ENCODE measurements around the gene TSC22D2. TPM values are rescaled to one million over a fixed set of nuclear protein-coding genes. Genes with fewer than 3 reads are reported as not detected.

Gene TSC22D2
- total RNA-seq, 2 experiments from 2014 or later = 12.3 to 16.7 TPM

DNA sequence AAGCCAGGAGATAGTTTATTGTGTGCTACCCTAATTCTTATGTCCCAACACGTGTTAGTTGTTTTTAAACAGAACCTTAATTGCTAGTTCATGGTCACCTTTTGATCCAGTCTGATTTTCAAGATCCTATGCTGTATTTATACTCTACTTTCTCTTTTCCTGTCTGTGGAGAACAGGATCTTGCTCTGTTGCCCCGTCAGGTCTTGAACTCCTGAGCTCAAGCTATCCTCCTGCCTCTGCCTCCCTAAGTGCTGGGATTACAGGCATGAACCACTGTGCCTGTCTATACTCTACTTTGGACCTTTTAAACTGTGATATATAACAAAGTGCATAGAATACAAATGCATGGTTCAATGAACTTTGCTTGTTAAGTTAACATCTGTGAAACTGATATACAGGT, 44.7 kb upstream of the TSC22D2 start:
- POLR2A ChIA-PET = no interaction called here
- CTCF ChIA-PET = no interaction called here

DNA sequence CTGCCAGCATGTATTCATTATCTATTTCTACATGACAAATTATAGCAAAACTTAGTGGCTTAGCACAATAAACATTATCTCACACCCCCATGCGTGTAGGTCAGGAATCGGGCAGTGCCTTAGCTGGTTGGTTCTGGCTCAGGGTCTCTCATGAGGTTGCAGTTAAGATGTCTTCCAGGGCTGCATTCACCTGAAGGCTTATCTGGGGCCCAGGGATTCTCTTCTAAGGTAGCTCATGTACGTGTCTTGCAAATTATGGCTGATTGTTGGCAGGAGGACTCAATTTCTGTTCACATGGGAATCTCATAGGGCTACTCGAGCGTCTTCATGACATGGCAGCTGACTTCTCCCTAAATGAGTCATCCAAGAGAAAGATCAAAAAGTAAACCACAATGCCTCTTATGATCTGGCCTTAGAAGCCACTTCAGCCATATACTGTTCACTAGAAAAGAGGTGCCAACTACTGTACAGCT, 42.9 kb upstream of the TSC22D2 start:
- TF ChIP-seq, protein P1, sequence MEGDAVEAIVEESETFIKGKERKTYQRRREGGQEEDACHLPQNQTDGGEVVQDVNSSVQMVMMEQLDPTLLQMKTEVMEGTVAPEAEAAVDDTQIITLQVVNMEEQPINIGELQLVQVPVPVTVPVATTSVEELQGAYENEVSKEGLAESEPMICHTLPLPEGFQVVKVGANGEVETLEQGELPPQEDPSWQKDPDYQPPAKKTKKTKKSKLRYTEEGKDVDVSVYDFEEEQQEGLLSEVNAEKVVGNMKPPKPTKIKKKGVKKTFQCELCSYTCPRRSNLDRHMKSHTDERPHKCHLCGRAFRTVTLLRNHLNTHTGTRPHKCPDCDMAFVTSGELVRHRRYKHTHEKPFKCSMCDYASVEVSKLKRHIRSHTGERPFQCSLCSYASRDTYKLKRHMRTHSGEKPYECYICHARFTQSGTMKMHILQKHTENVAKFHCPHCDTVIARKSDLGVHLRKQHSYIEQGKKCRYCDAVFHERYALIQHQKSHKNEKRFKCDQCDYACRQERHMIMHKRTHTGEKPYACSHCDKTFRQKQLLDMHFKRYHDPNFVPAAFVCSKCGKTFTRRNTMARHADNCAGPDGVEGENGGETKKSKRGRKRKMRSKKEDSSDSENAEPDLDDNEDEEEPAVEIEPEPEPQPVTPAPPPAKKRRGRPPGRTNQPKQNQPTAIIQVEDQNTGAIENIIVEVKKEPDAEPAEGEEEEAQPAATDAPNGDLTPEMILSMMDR (IDR thresholded peaks at IDR 0.05) = no peak
- H3K4me1 Mint-ChIP-seq (ENCODE audit: low read depth) = no peaks in the 10 kb centered on the region
- CTCF ChIA-PET = interaction anchor here (1.2 kb wide), 1 partner anchor 47 kb away, joined by 4 read pairs; no protein-coding TSS in a partner anchor
- H3K9me3 Mint-ChIP-seq = no peaks in the 10 kb centered on the region
- H3K27me3 Mint-ChIP-seq = peaks cover 1% of the 10 kb centered on the region
- no peaks in the 10 kb centered on the region for H3K36me3 Mint-ChIP-seq (ENCODE audit: low read depth)
- intact Hi-C loops (cut with micrococcal nuclease) = no loop called here
- POLR2A ChIA-PET = no interaction called here
- ATAC-seq (no peak), DNase-seq (no peak)
- H3K4me3 Mint-ChIP-seq = no peak overlapping the region
- H3K27ac Mint-ChIP-seq = no peak overlapping the region

More for the DNA sequence above, 44.7 kb upstream of the TSC22D2 start:
- Mint-ChIP-seq H3K27me3 (peaks cover 1% of the 10 kb centered on the region), H3K27ac (no peak overlapping the region), H3K4me3 (no peak overlapping the region), H3K36me3 (ENCODE audit: low read depth) (no peaks in the 10 kb centered on the region), H3K4me1 (ENCODE audit: low read depth) (no peaks in the 10 kb centered on the region), H3K9me3 (no peaks in the 10 kb centered on the region)
- TF ChIP-seq, protein P1 (IDR thresholded peaks at IDR 0.05) = no peak
- intact Hi-C loops (cut with micrococcal nuclease) = no loop called here
- ATAC-seq (no peak), DNase-seq (no peak)

GRCh38 chr3:150367757-150368156, 40.3 kb upstream of the TSC22D2 start:
- Mint-ChIP-seq H3K4me1 (ENCODE audit: low read depth) (peaks cover 2% of the 10 kb centered on the region), H3K27ac (no peak overlapping the region), H3K36me3 (ENCODE audit: low read depth) (no peaks in the 10 kb centered on the region), H3K4me3 (no peak overlapping the region), H3K9me3 (no peaks in the 10 kb centered on the region), H3K27me3 (peaks cover 1% of the 10 kb centered on the region)
- no peak for DNase-seq
- ChIA-PET CTCF (interaction anchor here (1.2 kb wide), 2 partner anchors 9 to 42 kb away, joined by 3 to 4 read pairs; no protein-coding TSS in a partner anchor), POLR2A (no interaction called here)
- TF ChIP-seq, protein P1 (IDR thresholded peaks at IDR 0.05) = no peak
- no peak for ATAC-seq
- intact Hi-C loops (cut with micrococcal nuclease) = no loop called here

- Mint-ChIP-seq H3K27me3 (peaks cover 2% of the 10 kb centered on the region), H3K9me3 (no peaks in the 10 kb centered on the region), H3K27ac (no peak overlapping the region), H3K4me3 (no peak overlapping the region), H3K36me3 (ENCODE audit: low read depth) (no peaks in the 10 kb centered on the region), H3K4me1 (ENCODE audit: low read depth) (peaks cover 6% of the 10 kb centered on the region)
- ChIA-PET POLR2A (no interaction called here), CTCF (no interaction called here)
- DNase-seq (no peak), ATAC-seq (no peak)
- TF ChIP-seq, protein P1 (IDR thresholded peaks at IDR 0.05) = no peak
- intact Hi-C loops (cut with micrococcal nuclease) = no loop called here
Observed at GRCh38 chr3:150370122-150370602, 37.9 kb upstream of the TSC22D2 start.

GRCh38 chr3:150370999-150371398, 37.1 kb upstream of the TSC22D2 start:
- no peak overlapping the region for H3K4me3 Mint-ChIP-seq
- peaks cover 6% of the 10 kb centered on the region for H3K4me1 Mint-ChIP-seq (ENCODE audit: low read depth)
- intact Hi-C loops (cut with micrococcal nuclease) = no loop called here
- H3K27ac Mint-ChIP-seq = no peak overlapping the region
- H3K27me3 Mint-ChIP-seq = peaks cover 2% of the 10 kb centered on the region
- ATAC-seq = no peak
- TF ChIP-seq, protein P1 (IDR thresholded peaks at IDR 0.05) = no peak
- POLR2A ChIA-PET = no interaction called here
- CTCF ChIA-PET = no interaction called here
- H3K36me3 Mint-ChIP-seq (ENCODE audit: low read depth) = no peaks in the 10 kb centered on the region
- no peaks in the 10 kb centered on the region for H3K9me3 Mint-ChIP-seq
- DNase-seq = no peak
